Karpas-422 (cell line): ENCODE data around the gene SLC36A4. TPM values are rescaled to one million over a fixed set of nuclear protein-coding genes. Genes with fewer than 3 reads are reported as not detected.
"Not testable (repeated sequence)": the region's sequence is repeated elsewhere in the genome, so short reads cannot be mapped to it uniquely, and the experiment has no call there.

Experiments
- DNase-seq: peaks from one replicate; pipeline ENCODE4 v3.0.0-alpha.2; 2015
- H2AFZ ChIP-seq: fragments of 200-600 bp; sonication (generic); 2 replicates; pipeline ENCODE4 v1.6.1; 2014; ENCODE audit warnings: antibody characterized with exemption, low read length, mixed read lengths
- H3K27ac ChIP-seq: fragments of 200-600 bp; sonication (generic); 2 replicates; pipeline ENCODE4 v1.5.1; 2014; ENCODE audit warnings: mild to moderate bottlenecking, low read length, moderate library complexity
- H3K27me3 ChIP-seq: fragments of 200-600 bp; sonication (generic); 2 replicates; pipeline ENCODE4 v1.6.1; 2014; ENCODE audit warnings: low read length, mixed read lengths
- H3K36me3 ChIP-seq: fragments of 200-600 bp; sonication (generic); 2 replicates; pipeline ENCODE4 v1.6.1; 2014; ENCODE audit warnings: low read length, mixed read lengths; ENCODE audit not compliant: insufficient read depth
- H3K4me1 ChIP-seq: fragments of 200-600 bp; sonication (generic); 2 replicates; pipeline ENCODE4 v1.6.1; 2014; ENCODE audit warnings: mild to moderate bottlenecking, low read length, mixed read lengths
- H3K4me2 ChIP-seq: fragments of 200-600 bp; sonication (generic); 2 replicates; pipeline ENCODE4 v1.6.1; 2014; ENCODE audit warnings: low read length, low read depth, mild to moderate bottlenecking; ENCODE audit not compliant: poor library complexity, severe bottlenecking
- H3K4me3 ChIP-seq: fragments of 200-600 bp; sonication (generic); 2 replicates; pipeline ENCODE4 v1.5.1; 2014; ENCODE audit warnings: mild to moderate bottlenecking, antibody characterized with exemption, low read length, mixed read lengths
- H3K79me2 ChIP-seq: fragments of 200-600 bp; sonication (generic); 2 replicates; pipeline ENCODE4 v1.6.1; 2014; ENCODE audit warnings: mild to moderate bottlenecking, low read length, mixed read lengths
- H3K9ac ChIP-seq: fragments of 200-600 bp; sonication (generic); 2 replicates; pipeline ENCODE4 v1.6.0; 2014; ENCODE audit warnings: low read length
- H3K9me2 ChIP-seq: fragments of 200-600 bp; sonication (generic), shearing (Covaris generic); replicated peaks from 2 replicates; pipeline ENCODE4 v1.6.0; 2014; ENCODE audit warnings: mild to moderate bottlenecking, low read length, moderate library complexity; ENCODE audit not compliant: insufficient read depth
- H3K9me3 ChIP-seq: fragments of 300-700, 200-600 bp; sonication (generic); 2 replicates; pipeline ENCODE4 v1.6.1; 2014; ENCODE audit warnings: low read length, mixed read lengths
- H4K20me1 ChIP-seq: fragments of 200-600 bp; sonication (generic); 2 replicates; pipeline ENCODE4 v1.6.1; 2014; ENCODE audit warnings: mild to moderate bottlenecking, antibody characterized with exemption, low read length, low read depth; ENCODE audit not compliant: insufficient read depth
- total RNA-seq: library from RNA; depleted of rRNA; stranded (reverse); fragments of >200 nt; shearing (Covaris generic); gene quantifications from 2 replicates; pipeline ENCODE4 v1.2.3, GENCODE V29; 2014; ENCODE audit warnings: low replicate concordance; rRNA removed

The SLC36A4 gene
- 52.6 and 109 TPM in 2 replicates for total RNA-seq

GRCh38 chr11:93197380-93198214 lies at the start of gene SLC36A4:
Gene SLC36A4 (minus strand): TSS chr11:93197991. CDS start chr11:93197832, 159 bp downstream.
- peaks cover 50% of the 10 kb centered on the region for H3K79me2 ChIP-seq
- no peaks in the 10 kb centered on the region for H4K20me1 ChIP-seq
- DNase-seq: peak; percentile 100
- H3K27ac ChIP-seq: peak within 1 kb of the TSS; percentile 84
- peaks cover 36% of the 10 kb centered on the region for H3K4me1 ChIP-seq
- H3K4me3 ChIP-seq: peak within 1 kb of the TSS; percentile 80
- H3K36me3 ChIP-seq: peaks cover 24% of the 10 kb centered on the region
- no peaks in the 10 kb centered on the region for H3K9me2 ChIP-seq
- H3K9me3 ChIP-seq: no peaks in the 10 kb centered on the region
- H2AFZ ChIP-seq: peak within 1 kb of the TSS; percentile 73
- H3K27me3 ChIP-seq: peaks cover 4% of the 10 kb centered on the region; the same call in 1 of the 2 replicates
- H3K4me2 ChIP-seq: peak within 1 kb of the TSS; percentile 84
- peak within 1 kb of the TSS; percentile 93 for H3K9ac ChIP-seq

GRCh38 chr11:93246790-93247189 lies 49.0 kb upstream of the SLC36A4 start:
- not testable (repeated sequence) for H3K9ac ChIP-seq, H3K79me2 ChIP-seq, H3K4me3 ChIP-seq, H3K4me1 ChIP-seq, H3K27ac ChIP-seq, H3K4me2 ChIP-seq, H2AFZ ChIP-seq, H3K9me3 ChIP-seq, H3K36me3 ChIP-seq, H4K20me1 ChIP-seq, DNase-seq, H3K9me2 ChIP-seq, H3K27me3 ChIP-seq

GRCh38 chr11:93244018-93244417 lies 46.2 kb upstream of the SLC36A4 start:
- Histone ChIP-seq H3K9ac (no peak overlapping the region), H3K9me3 (no peaks in the 10 kb centered on the region), H3K27ac (no peak overlapping the region), H3K79me2 (no peaks in the 10 kb centered on the region), H3K4me3 (no peak overlapping the region), H3K9me2 (no peaks in the 10 kb centered on the region), H3K36me3 (no peaks in the 10 kb centered on the region), H2AFZ (no peak overlapping the region), H3K4me2 (no peak overlapping the region), H4K20me1 (no peaks in the 10 kb centered on the region), H3K27me3 (no peaks in the 10 kb centered on the region), H3K4me1 (no peaks in the 10 kb centered on the region)
- no peak for DNase-seq

GRCh38 chr11:93239966-93240365 lies 42.2 kb upstream of the SLC36A4 start:
- H3K4me2 ChIP-seq: no peak overlapping the region
- H3K4me3 ChIP-seq: no peak overlapping the region
- no peaks in the 10 kb centered on the region for H3K79me2 ChIP-seq
- H3K27ac ChIP-seq: no peak overlapping the region
- no peak overlapping the region for H3K9ac ChIP-seq
- no peaks in the 10 kb centered on the region for H3K9me3 ChIP-seq
- no peaks in the 10 kb centered on the region for H3K9me2 ChIP-seq
- no peaks in the 10 kb centered on the region for H3K36me3 ChIP-seq
- no peaks in the 10 kb centered on the region for H3K4me1 ChIP-seq
- H2AFZ ChIP-seq: no peak overlapping the region
- no peak for DNase-seq
- no peaks in the 10 kb centered on the region for H4K20me1 ChIP-seq
- no peaks in the 10 kb centered on the region for H3K27me3 ChIP-seq

- no peak overlapping the region for H3K4me2 ChIP-seq
- H4K20me1 ChIP-seq: no peaks in the 10 kb centered on the region
- H3K4me3 ChIP-seq: no peak overlapping the region
- no peaks in the 10 kb centered on the region for H3K79me2 ChIP-seq
- H3K9me3 ChIP-seq: no peaks in the 10 kb centered on the region
- no peak overlapping the region for H2AFZ ChIP-seq
- no peaks in the 10 kb centered on the region for H3K36me3 ChIP-seq
- no peaks in the 10 kb centered on the region for H3K9me2 ChIP-seq
- no peak overlapping the region for H3K27ac ChIP-seq
- no peak for DNase-seq
- H3K9ac ChIP-seq: no peak overlapping the region
- no peaks in the 10 kb centered on the region for H3K27me3 ChIP-seq
- no peaks in the 10 kb centered on the region for H3K4me1 ChIP-seq
Observed at GRCh38 chr11:93238956-93239355, 41.2 kb upstream of the SLC36A4 start.

GRCh38 chr11:93236741-93237675 lies 39.2 kb upstream of the SLC36A4 start:
- H3K36me3 ChIP-seq: no peaks in the 10 kb centered on the region
- H3K9me3 ChIP-seq: no peaks in the 10 kb centered on the region
- H2AFZ ChIP-seq: no peak overlapping the region
- no peaks in the 10 kb centered on the region for H3K27me3 ChIP-seq
- no peak overlapping the region for H3K4me2 ChIP-seq
- no peak overlapping the region for H3K4me3 ChIP-seq
- H3K27ac ChIP-seq: no peak overlapping the region
- no peaks in the 10 kb centered on the region for H3K4me1 ChIP-seq
- peak; percentile 88 for DNase-seq
- H3K9ac ChIP-seq: no peak overlapping the region
- no peaks in the 10 kb centered on the region for H3K9me2 ChIP-seq
- H4K20me1 ChIP-seq: no peaks in the 10 kb centered on the region
- H3K79me2 ChIP-seq: no peaks in the 10 kb centered on the region

- no peaks in the 10 kb centered on the region for H3K4me1 ChIP-seq
- DNase-seq: peak; percentile 95
- H3K79me2 ChIP-seq: no peaks in the 10 kb centered on the region
- H3K27ac ChIP-seq: no peak overlapping the region
- H2AFZ ChIP-seq: no peak overlapping the region
- H3K9me2 ChIP-seq: no peaks in the 10 kb centered on the region
- no peak overlapping the region for H3K4me2 ChIP-seq
- H3K9ac ChIP-seq: no peak overlapping the region
- no peaks in the 10 kb centered on the region for H3K36me3 ChIP-seq
- no peaks in the 10 kb centered on the region for H3K27me3 ChIP-seq
- H3K9me3 ChIP-seq: no peaks in the 10 kb centered on the region
- H3K4me3 ChIP-seq: no peak overlapping the region
- no peaks in the 10 kb centered on the region for H4K20me1 ChIP-seq
Observed at GRCh38 chr11:93234602-93235207, 36.9 kb upstream of the SLC36A4 start.

- Histone ChIP-seq H3K36me3 (no peaks in the 10 kb centered on the region), H3K9me3 (no peaks in the 10 kb centered on the region), H3K27me3 (no peaks in the 10 kb centered on the region), H3K79me2 (no peaks in the 10 kb centered on the region), H3K4me2 (no peak overlapping the region), H3K9me2 (no peaks in the 10 kb centered on the region), H3K4me3 (no peak overlapping the region), H3K9ac (no peak overlapping the region), H3K4me1 (no peaks in the 10 kb centered on the region), H2AFZ (no peak overlapping the region), H4K20me1 (no peaks in the 10 kb centered on the region), H3K27ac (no peak overlapping the region)
- no peak for DNase-seq
Observed at GRCh38 chr11:93229876-93230275, 32.1 kb upstream of the SLC36A4 start.
